HAP-1 (cell line): ENCODE data around the gene CBFA2T2.

Experiments
- DNase-seq, 2 experiments: peaks; one replicate each; pipeline ENCODE4 v3.0.0-alpha.2; 2016 to 2020; ENCODE audit warnings: low spot score in 2 of 2
- H3K27me3 ChIP-seq: fragments of 250-450 bp; sonication (Bioruptor Pico); 2 replicates; pipeline ENCODE4 v1.5.1; 2020; ENCODE audit warnings: low read depth, mild to moderate bottlenecking, moderate library complexity
- H3K36me3 ChIP-seq: fragments of 250-450 bp; sonication (Bioruptor Pico); replicated peaks from 2 replicates; pipeline ENCODE4 v1.5.1; 2020; ENCODE audit warnings: mild to moderate bottlenecking
- H3K4me1 ChIP-seq: fragments of 250-450 bp; sonication (Bioruptor Pico); 2 replicates; pipeline ENCODE4 v1.5.1; 2020; ENCODE audit warnings: mild to moderate bottlenecking
- H3K4me3 ChIP-seq: fragments of 250-450 bp; sonication (Bioruptor Pico); 2 replicates; pipeline ENCODE4 v1.5.1; 2020; ENCODE audit warnings: mild to moderate bottlenecking, moderate library complexity
- H3K9me3 ChIP-seq: fragments of 250-450 bp; sonication (Bioruptor Pico); 2 replicates; pipeline ENCODE4 v1.5.1; 2020; ENCODE audit warnings: mild to moderate bottlenecking, moderate library complexity
- in situ Hi-C: fragments of 300-500 bp; cut with MboI; formaldehyde crosslinking; loops from 3 replicates; pipeline ENCODE4 v1.14.3; 2020; ENCODE audit warnings: low sequenced_read_pairs, inconsistent platforms, mixed read lengths

CBFA2T2 gene

GRCh38 chr20:33649201-33649681, 159.3 kb downstream of the CBFA2T2 start:
- no peak for DNase-seq
- Histone ChIP-seq H3K27me3 (no peaks in the 10 kb centered on the region), H3K9me3 (no peaks in the 10 kb centered on the region), H3K36me3 (peaks cover 15% of the 10 kb centered on the region), H3K4me1 (no peaks in the 10 kb centered on the region), H3K4me3 (no peak overlapping the region)
- in situ Hi-C loops, result no loop called here

GRCh38 chr20:33650111-33650752, 160.3 kb downstream of the CBFA2T2 start:
- DNase-seq, result no peak
- Histone ChIP-seq H3K4me3 (no peak overlapping the region), H3K36me3 (peaks cover 6% of the 10 kb centered on the region), H3K4me1 (no peaks in the 10 kb centered on the region), H3K27me3 (no peaks in the 10 kb centered on the region), H3K9me3 (no peaks in the 10 kb centered on the region)
- in situ Hi-C loops, result loop anchor here (5.0 kb wide), 1 partner anchor 188 kb away; no protein-coding TSS in a partner anchor

- DNase-seq, result no peak
- no peaks in the 10 kb centered on the region for H3K27me3 ChIP-seq
- no peak overlapping the region for H3K4me3 ChIP-seq
- in situ Hi-C loops, result loop anchor here (5.0 kb wide), 1 partner anchor 189 kb away; no protein-coding TSS in a partner anchor
- no peaks in the 10 kb centered on the region for H3K9me3 ChIP-seq
- H3K36me3 ChIP-seq, result no peaks in the 10 kb centered on the region; the same call in 1 of the 2 replicates
- H3K4me1 ChIP-seq, result no peaks in the 10 kb centered on the region
Measured at GRCh38 chr20:33650753-33651561, 161.1 kb downstream of the CBFA2T2 start.

GRCh38 chr20:33651562-33652048, 161.7 kb downstream of the CBFA2T2 start:
- H3K27me3 ChIP-seq, result no peaks in the 10 kb centered on the region
- H3K36me3 ChIP-seq, result no peaks in the 10 kb centered on the region
- no peak overlapping the region for H3K4me3 ChIP-seq
- H3K4me1 ChIP-seq, result no peaks in the 10 kb centered on the region
- in situ Hi-C loops, result loop anchor here (5.0 kb wide), 1 partner anchor 189 kb away; no protein-coding TSS in a partner anchor
- H3K9me3 ChIP-seq, result no peaks in the 10 kb centered on the region
- DNase-seq, result no peak

GRCh38 chr20:33653218-33653899, 163.5 kb downstream of the CBFA2T2 start:
- in situ Hi-C loops, result loop anchor here (5.0 kb wide), 1 partner anchor 191 kb away; no protein-coding TSS in a partner anchor
- no peak overlapping the region for H3K4me3 ChIP-seq
- peaks cover 10% of the 10 kb centered on the region for H3K36me3 ChIP-seq
- no peaks in the 10 kb centered on the region for H3K27me3 ChIP-seq
- peak; percentile 58 to 84 for DNase-seq
- H3K9me3 ChIP-seq, result no peaks in the 10 kb centered on the region
- H3K4me1 ChIP-seq, result no peaks in the 10 kb centered on the region

GRCh38 chr20:33653900-33654596, 164.2 kb downstream of the CBFA2T2 start:
- DNase-seq, result no peak
- Histone ChIP-seq H3K36me3 (peaks cover 13% of the 10 kb centered on the region), H3K27me3 (no peaks in the 10 kb centered on the region), H3K4me3 (no peak overlapping the region), H3K9me3 (no peaks in the 10 kb centered on the region), H3K4me1 (no peaks in the 10 kb centered on the region)
- in situ Hi-C loops, result loop anchor here (5.0 kb wide), 1 partner anchor 192 kb away; no protein-coding TSS in a partner anchor

GRCh38 chr20:33654680-33655161, 164.8 kb downstream of the CBFA2T2 start:
- DNase-seq, result no peak
- Histone ChIP-seq H3K4me1 (no peaks in the 10 kb centered on the region), H3K4me3 (no peak overlapping the region), H3K27me3 (no peaks in the 10 kb centered on the region), H3K9me3 (no peaks in the 10 kb centered on the region), H3K36me3 (peaks cover 18% of the 10 kb centered on the region)
- in situ Hi-C loops, result loop anchor here (5.0 kb wide), 1 partner anchor 192 kb away; no protein-coding TSS in a partner anchor

GRCh38 chr20:33655164-33655563, 165.3 kb downstream of the CBFA2T2 start:
- H3K36me3 ChIP-seq, result peaks cover 22% of the 10 kb centered on the region
- DNase-seq, result no peak
- in situ Hi-C loops, result no loop called here
- H3K27me3 ChIP-seq, result no peaks in the 10 kb centered on the region
- no peaks in the 10 kb centered on the region for H3K9me3 ChIP-seq
- H3K4me3 ChIP-seq, result no peak overlapping the region
- H3K4me1 ChIP-seq, result no peaks in the 10 kb centered on the region

- H3K4me3 ChIP-seq, result no peak overlapping the region
- H3K9me3 ChIP-seq, result no peaks in the 10 kb centered on the region
- no peak for DNase-seq
- H3K36me3 ChIP-seq, result peaks cover 22% of the 10 kb centered on the region
- no peaks in the 10 kb centered on the region for H3K27me3 ChIP-seq
- no peaks in the 10 kb centered on the region for H3K4me1 ChIP-seq
- in situ Hi-C loops, result no loop called here
Measured at GRCh38 chr20:33656010-33656782, 166.3 kb downstream of the CBFA2T2 start.

GRCh38 chr20:33656783-33657703, 167.1 kb downstream of the CBFA2T2 start:
- in situ Hi-C loops, result no loop called here
- no peaks in the 10 kb centered on the region for H3K4me1 ChIP-seq
- H3K4me3 ChIP-seq, result no peak overlapping the region
- DNase-seq, result no peak
- no peaks in the 10 kb centered on the region for H3K9me3 ChIP-seq
- no peaks in the 10 kb centered on the region for H3K27me3 ChIP-seq
- peaks cover 22% of the 10 kb centered on the region for H3K36me3 ChIP-seq

GRCh38 chr20:33657704-33658095, 167.8 kb downstream of the CBFA2T2 start:
- Histone ChIP-seq H3K36me3 (peaks cover 22% of the 10 kb centered on the region), H3K4me1 (peaks cover under 1% of the 10 kb centered on the region; the same call in 1 of the 2 replicates), H3K9me3 (no peaks in the 10 kb centered on the region), H3K4me3 (no peak overlapping the region), H3K27me3 (no peaks in the 10 kb centered on the region)
- in situ Hi-C loops, result no loop called here
- no peak for DNase-seq
